ENCODE results near the gene KCNIP1.

KCNIP1 gene

GRCh38 chr5:170716396-170716795 lies 212.6 kb downstream of the KCNIP1 start:
- no peak for DNase-seq (ENCODE audit: low read depth)

GRCh38 chr5:170719551-170719950 lies 215.7 kb downstream of the KCNIP1 start:
- DNase-seq (ENCODE audit: low read depth) = no peak

DNA sequence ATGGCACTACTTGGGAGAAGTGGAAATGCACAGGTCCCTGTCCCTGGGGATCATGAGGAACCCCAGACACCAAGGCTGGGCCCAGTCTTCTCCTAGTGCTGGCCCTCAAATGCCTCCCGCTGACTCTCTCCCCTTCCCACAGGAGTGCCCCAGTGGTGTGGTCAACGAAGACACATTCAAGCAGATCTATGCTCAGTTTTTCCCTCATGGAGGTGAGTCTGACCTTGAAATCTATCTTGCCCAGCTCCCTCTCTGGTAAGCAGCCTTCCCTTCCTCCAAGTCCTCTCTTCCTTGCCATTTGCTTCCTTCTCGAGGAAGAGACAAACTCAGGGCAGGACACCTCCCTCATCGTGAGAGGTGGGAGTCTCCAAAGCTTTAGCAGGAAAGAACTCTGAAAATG lies 216.4 kb downstream of the KCNIP1 start:
- no peak for DNase-seq (ENCODE audit: low read depth)

- DNase-seq (ENCODE audit: low read depth) = no peak
These were observed 217.2 kb downstream of the KCNIP1 start for GRCh38 chr5:170720984-170721383.

GRCh38 chr5:170721681-170722080 lies 217.9 kb downstream of the KCNIP1 start:
- DNase-seq (ENCODE audit: low read depth) = no peak

GRCh38 chr5:170722316-170722715 lies 218.5 kb downstream of the KCNIP1 start:
- DNase-seq (ENCODE audit: low read depth) = no peak

- DNase-seq (ENCODE audit: low read depth) = no peak
These were observed 227.2 kb downstream of the KCNIP1 start for GRCh38 chr5:170731052-170731451.

DNA sequence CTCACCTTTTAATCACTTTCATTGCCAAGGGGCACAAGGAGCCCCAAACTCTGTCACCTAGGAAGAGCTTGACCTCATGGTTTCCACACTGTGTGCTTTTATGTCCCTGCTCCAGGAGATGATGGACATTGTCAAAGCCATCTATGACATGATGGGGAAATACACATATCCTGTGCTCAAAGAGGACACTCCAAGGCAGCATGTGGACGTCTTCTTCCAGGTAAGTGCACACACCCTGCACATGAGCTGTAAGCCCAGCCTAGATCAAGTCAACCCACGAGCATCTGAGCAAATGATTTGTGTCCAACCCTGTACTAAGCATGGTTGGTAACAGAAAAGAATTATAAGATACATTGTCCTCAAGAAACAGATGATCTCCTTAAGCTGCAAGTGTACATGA lies 228.9 kb downstream of the KCNIP1 start:
- DNase-seq (ENCODE audit: low read depth) = no peak

DNA sequence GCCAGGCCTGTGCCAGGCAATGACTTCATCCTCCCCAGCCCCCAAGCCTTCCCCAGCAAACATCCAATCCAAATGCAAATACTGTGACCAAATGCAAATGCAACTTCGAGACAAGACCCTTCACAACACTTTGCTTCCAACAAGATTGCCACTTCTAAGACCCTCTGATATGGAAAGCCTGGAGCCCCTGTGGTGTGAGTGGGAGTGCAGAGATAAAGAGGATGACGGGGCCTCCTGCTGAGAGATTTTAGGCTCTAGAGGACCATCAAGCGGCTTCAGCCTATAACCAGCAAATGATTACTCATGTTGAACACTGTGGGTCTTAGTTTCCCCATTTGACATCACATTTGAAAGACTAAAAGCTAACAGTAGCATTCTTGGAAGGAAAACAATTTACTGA lies 233.1 kb downstream of the KCNIP1 start:
- DNase-seq (ENCODE audit: low read depth) = no peak

DNA sequence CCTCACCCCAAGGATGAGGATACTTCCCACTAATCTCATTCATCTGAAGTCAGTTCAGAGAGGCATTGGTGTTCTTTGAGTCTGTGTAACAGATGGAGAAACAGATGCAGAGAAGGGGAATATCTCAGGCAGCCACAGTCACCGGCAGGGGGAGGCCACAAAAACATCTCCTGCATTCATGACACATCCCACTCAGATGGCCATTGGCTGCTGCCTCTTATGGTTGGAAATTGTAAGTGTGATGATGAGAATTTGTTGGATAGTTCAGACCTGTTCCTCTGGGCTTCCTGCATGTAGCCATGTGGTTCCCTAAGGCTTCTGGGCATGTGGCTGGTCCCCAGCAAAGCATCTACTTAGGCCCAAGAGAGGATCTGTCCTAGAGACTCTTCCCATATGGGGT lies 233.8 kb downstream of the KCNIP1 start:
- DNase-seq (ENCODE audit: low read depth) = no peak

DNA sequence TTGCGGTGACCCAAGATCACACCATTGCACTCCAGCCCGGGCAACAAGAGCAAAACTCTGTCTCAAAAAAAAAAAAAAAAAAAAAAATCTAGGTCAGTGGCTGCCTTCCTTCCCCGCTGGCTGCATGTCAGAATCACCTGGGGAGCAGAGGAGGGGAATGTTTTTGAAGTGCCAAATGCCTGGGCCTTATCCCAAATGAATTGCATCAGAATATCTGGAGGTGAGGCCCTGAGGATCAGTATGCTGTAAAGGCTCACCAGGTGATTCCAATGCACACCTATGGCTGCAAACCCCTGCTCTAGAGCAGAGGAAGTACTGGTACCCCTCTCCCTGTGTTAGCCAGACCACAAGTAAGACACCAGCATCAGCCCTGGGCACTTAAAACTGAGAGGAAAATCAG lies 235.0 kb downstream of the KCNIP1 start:
- DNase-seq (ENCODE audit: low read depth) = no peak

DNA sequence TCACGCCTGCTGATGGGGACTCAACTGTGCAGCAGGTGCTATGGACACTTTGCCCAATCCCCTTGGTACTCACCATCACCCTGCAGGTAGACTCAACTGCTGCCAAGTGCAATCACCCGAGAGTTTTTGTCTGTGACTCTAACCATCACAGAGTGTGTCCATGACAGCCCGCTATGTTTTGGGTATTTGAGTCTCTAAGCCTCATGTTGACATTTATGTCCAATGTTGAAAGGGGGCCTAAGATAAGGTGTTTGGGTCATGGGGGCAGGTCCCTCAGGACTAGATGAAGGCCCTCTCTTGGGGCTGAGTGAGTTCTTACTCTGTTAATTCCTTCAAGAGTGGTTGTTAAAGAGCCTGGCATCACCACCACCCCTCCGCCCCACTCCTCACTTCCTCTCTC lies 235.6 kb downstream of the KCNIP1 start:
- DNase-seq (ENCODE audit: low read depth) = no peak

- DNase-seq (ENCODE audit: low read depth) = no peak
These were observed 236.9 kb downstream of the KCNIP1 start for GRCh38 chr5:170740551-170741205.

DNA sequence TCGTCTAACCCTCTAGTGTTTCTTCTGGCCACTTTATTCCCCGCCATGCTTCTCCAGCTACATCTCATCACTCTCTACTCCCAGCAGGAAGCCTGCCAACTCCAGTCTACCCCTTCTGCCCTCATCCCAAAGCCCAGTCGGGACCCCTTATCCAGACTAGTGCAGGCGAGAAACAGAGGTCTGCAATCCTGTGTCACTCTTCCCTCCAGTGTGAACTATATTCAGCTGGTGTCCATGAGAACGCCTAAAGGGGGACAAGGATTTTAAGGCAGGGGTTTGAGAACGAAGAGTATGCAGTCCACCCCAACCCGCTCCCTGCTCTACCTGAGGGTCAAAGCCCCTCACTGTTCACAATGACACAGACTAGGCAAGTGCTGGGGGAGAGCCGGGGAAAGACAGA lies 238.0 kb downstream of the KCNIP1 start:
- no peak for DNase-seq (ENCODE audit: low read depth)

DNA sequence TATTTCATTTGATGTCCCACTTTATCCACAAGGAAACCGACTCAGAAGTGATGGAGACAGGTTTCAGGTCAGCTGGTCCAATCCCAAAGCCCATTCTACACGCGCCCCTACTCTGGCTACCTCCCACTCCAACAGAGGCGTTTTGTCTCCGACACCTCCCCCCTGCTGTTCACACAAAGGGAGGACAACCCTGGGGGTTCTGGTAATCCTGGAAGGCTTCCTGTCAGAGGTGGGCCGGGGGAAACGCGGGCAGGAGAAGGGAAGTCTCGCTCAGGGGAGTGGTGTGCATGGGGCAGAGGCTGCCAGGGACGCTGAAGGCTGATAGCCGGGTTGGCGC lies 240.0 kb downstream of the KCNIP1 start:
- no peak for DNase-seq (ENCODE audit: low read depth)

- no peak for DNase-seq (ENCODE audit: low read depth)
These were observed 241.8 kb downstream of the KCNIP1 start for GRCh38 chr5:170745481-170746071.

DNA sequence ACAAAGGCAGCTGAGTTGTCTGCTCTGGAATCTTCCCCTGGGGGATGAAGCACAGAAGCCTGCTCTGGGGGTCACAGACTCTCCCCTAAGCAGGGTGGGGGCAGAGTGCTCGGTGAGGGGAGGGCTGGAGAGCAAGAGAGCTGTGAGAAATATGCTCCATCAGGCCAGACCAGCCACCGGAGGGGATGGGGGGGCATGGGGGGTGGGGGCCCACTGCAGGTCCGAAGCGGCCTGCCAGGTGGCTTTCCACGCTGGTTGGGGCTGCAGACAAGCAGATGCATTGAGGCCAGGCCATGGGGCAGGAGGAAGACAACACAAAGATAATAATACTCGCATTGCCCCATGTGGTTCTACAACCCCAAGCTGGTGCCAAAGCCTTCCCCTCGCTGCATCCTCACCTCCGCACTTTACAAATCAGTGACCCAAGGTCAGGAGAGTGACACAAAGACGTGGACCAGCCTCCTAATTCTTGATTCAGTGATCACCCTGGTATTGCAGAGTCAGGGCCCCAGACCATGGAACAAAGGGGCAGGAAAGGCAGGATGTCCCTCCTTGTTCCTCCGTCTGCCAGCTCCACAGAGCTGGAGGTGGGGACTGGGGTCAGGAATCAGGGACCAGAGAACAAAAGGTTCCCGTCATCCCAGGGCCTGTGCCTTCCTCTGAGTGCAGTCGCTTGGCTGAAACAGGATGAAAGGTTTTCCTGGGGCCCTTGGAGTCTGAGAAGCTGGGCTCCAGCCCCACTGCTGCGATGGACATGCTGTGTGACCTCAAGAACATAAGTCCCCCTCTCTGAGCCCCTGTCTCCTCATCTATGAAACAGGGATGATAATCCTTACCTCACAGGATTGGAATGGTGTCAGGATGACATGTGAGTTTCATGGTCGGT lies 242.5 kb downstream of the KCNIP1 start:
- DNase-seq (ENCODE audit: low read depth) = no peak

- DNase-seq (ENCODE audit: low read depth) = no peak
These were observed 243.1 kb downstream of the KCNIP1 start for GRCh38 chr5:170746961-170747340.

DNA sequence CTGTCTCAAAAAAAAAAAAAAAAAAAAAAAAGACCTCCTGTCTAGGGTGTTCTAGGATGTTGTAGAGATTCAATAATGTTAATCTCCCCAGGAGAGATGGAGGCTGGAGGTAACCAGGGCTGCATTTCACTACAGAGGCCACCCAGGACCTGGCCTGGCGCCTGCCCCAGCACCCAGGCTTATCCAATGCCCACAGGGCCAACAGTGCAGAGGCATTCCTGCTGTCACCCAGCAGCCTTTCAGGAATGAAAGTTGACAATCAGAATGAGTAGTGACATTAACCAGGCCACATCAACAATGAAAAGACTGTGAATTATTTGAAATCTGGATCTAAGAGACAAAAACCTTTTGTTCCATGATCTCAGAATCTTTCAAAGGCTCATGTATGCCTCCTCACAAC lies 243.5 kb downstream of the KCNIP1 start:
- no peak for DNase-seq (ENCODE audit: low read depth)

- DNase-seq (ENCODE audit: low read depth) = no peak
These were observed 244.0 kb downstream of the KCNIP1 start for GRCh38 chr5:170747851-170748250.

DNA sequence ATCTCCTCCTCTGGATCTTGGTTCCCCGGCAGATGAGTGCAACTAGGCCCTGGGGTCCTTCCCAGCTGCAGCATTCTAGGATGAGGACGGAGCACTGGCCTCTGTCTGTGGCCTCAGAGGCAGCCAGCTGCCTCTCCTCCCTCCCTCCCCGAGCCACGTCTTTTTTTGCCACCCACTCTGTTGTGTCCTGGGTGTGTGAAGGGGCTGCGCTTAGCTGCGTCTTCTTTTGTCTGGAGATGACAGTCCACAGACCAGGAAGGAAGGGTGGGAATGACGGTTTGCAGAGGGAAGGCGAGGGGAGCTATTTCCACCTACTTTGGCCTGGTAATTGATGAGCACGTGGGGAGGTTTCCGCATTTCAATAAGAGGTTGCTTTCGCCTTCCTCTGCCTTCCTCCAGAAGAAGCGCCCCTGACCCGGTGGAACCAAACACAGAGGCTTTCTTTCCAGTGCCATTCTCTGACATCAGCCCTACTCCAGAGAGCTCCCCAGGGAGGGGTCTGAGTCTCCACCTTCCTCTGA lies 245.2 kb downstream of the KCNIP1 start:
- no peak for DNase-seq (ENCODE audit: low read depth)

DNA sequence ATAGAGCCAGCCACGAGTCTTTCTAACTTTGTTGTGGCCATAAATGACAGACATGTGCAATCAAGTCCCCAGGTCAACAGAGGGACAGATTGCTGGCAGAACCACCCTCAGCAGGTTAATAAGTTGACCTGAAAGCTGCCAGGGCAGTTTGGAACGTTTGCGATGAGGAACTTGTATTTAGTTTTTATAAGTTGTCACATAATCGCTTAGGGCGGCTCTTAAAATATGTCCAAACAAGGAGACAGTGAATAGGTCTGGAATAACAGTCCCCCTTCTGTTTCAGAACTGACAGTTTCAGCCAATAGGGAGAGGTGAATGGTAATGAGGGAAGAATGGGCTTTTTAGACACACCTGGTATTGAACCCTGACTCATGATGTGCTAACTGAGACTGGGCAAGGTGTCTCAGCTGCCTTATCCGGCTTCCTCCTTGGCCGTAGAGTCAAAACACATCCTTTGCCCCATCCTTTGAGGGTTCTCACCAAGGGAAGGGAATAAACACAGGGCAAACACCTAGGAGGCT lies 246.2 kb downstream of the KCNIP1 start:
- no peak for DNase-seq (ENCODE audit: low read depth)

GRCh38 chr5:170750791-170751190 lies 247.0 kb downstream of the KCNIP1 start:
- DNase-seq (ENCODE audit: low read depth) = no peak

Measured in activated T-helper 1 cell treated with Interleukin-2 at 50 U/mL for 16 hours (primary cell).